HEK293T (cell line): ENCODE measurements around the gene TFDP2.

Experiments used
- BHLHE40 ChIP-seq: fragments of 450-650 bp; IDR thresholded peaks from 2 replicates; pipeline ENCODE4 v1.6.1; 2016; ENCODE audit warnings: mild to moderate bottlenecking, moderate library complexity, borderline replicate concordance
- CTBP1 ChIP-seq: fragments of 450-650 bp; IDR thresholded peaks from 2 replicates; pipeline ENCODE4 v1.6.1; 2016; ENCODE audit warnings: borderline replicate concordance
- ELF4 ChIP-seq: fragments of 450-650 bp; IDR thresholded peaks from 2 replicates; pipeline ENCODE4 v1.6.1; 2017; ENCODE audit warnings: antibody characterized with exemption
- FOXA1 ChIP-seq: fragments of 450-650 bp; IDR thresholded peaks from 2 replicates; pipeline ENCODE4 v1.6.1; 2016; ENCODE audit warnings: mild to moderate bottlenecking
- FOXK2 ChIP-seq: fragments of 450-650 bp; IDR thresholded peaks from 2 replicates; pipeline ENCODE4 v1.6.1; 2016; ENCODE audit warnings: mild to moderate bottlenecking
- FOXM1 ChIP-seq: fragments of 450-650 bp; IDR thresholded peaks from 2 replicates; pipeline ENCODE4 v1.6.1; 2017; ENCODE audit warnings: mild to moderate bottlenecking, borderline replicate concordance
- HDGF ChIP-seq: fragments of 450-650 bp; IDR thresholded peaks from 2 replicates; pipeline ENCODE4 v1.6.1; 2017; ENCODE audit warnings: antibody characterized with exemption, borderline replicate concordance
- NFRKB ChIP-seq: fragments of 450-650 bp; IDR thresholded peaks from 2 replicates; pipeline ENCODE4 v1.6.1; 2016; ENCODE audit warnings: mild to moderate bottlenecking, moderate library complexity
- SP1 ChIP-seq: fragments of 450-650 bp; IDR thresholded peaks from 2 replicates; pipeline ENCODE4 v1.6.1; 2017
- SUZ12 ChIP-seq: fragments of 450-650 bp; IDR thresholded peaks from 2 replicates; pipeline ENCODE4 v1.6.1; 2016; ENCODE audit warnings: mild to moderate bottlenecking
- TARDBP ChIP-seq: fragments of 450-650 bp; IDR thresholded peaks from 2 replicates; pipeline ENCODE4 v1.6.1; 2016
- ZNF384 ChIP-seq: fragments of 450-650 bp; IDR thresholded peaks from 2 replicates; pipeline ENCODE4 v1.6.1; 2016
- TF ChIP-seq, protein P1 (sequence below): fragments of 450-650 bp; IDR thresholded peaks from 2 replicates; pipeline ENCODE4 v1.6.1; 2016

DNA sequence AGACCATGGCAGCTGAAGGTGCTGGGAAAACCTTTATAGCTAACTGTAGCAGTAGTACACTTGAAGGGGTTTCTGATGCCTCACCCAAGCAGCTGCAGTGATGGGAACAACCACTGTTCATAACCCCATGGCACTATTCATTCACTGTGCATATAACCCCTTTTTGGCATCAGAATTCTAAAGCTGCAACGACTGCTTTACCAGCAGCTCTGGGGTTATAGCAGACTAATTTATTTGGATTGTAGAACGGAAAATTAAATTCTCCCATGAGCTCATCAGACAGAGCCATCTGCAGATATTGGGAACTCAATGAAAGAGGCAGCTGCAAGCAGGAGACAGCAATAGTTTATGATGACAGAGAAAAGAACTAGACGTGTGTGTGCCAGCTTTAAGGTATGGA is 28.6 kb downstream of the TFDP2 start:
- no peak for TF ChIP-seq SUZ12
- no peak for TF ChIP-seq CTBP1
- no peak for TF ChIP-seq ZNF384
- no peak for TF ChIP-seq HDGF
- no peak for TF ChIP-seq FOXK2
- no peak for TF ChIP-seq FOXA1
- no peak for TF ChIP-seq SP1
- no peak for TF ChIP-seq BHLHE40
- TF ChIP-seq FOXM1 = no peak
- no peak for TF ChIP-seq TARDBP
- no peak for TF ChIP-seq ELF4
- TF ChIP-seq, protein P1, sequence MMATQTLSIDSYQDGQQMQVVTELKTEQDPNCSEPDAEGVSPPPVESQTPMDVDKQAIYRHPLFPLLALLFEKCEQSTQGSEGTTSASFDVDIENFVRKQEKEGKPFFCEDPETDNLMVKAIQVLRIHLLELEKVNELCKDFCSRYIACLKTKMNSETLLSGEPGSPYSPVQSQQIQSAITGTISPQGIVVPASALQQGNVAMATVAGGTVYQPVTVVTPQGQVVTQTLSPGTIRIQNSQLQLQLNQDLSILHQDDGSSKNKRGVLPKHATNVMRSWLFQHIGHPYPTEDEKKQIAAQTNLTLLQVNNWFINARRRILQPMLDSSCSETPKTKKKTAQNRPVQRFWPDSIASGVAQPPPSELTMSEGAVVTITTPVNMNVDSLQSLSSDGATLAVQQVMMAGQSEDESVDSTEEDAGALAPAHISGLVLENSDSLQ = no peak
- no peak for TF ChIP-seq NFRKB
